Heart right ventricle (tissue), 16 donors: ENCODE results near the gene SEMA5A. TPM values are rescaled to one million over a fixed set of nuclear protein-coding genes. Genes with fewer than 3 reads are reported as not detected.

ENCODE experiments used
- ATAC-seq, 8 donors: fragments of 200-7000 bp; cut with Tn5 transposase; one replicate each; pipeline ENCODE4 v1.9.1; 2020; ENCODE audit warnings: mild to moderate bottlenecking in 8 of 8, moderate library complexity in 8 of 8, moderate number of reproducible peaks in 1 of 8
- DNase-seq, 2 donors: peaks; one replicate each; pipeline ENCODE4 v3.0.0-alpha.2; 2020
- H3K27ac ChIP-seq, 10 donors: fragments of 200-600 bp; sonication (generic) in 2 of 10; one replicate each; pipeline versions ENCODE4 v1.5.0 to v1.8.0; 2020 to 2022; ENCODE audit warnings: mild to moderate bottlenecking in 3 of 10
- H3K27me3 ChIP-seq, 7 donors: fragments of 200-600 bp; one replicate each; pipeline ENCODE4 v1.8.0; 2021 to 2022; ENCODE audit warnings: mild to moderate bottlenecking in 2 of 7
- H3K36me3 ChIP-seq, 9 donors: fragments of 200-600 bp; sonication (generic) in 1 of 9; one replicate each; pipeline versions ENCODE4 v1.5.0 to v1.8.0; 2020 to 2022; ENCODE audit warnings: mild to moderate bottlenecking in 2 of 9
- H3K4me1 ChIP-seq, 9 donors: fragments of 200-600 bp; sonication (generic) in 1 of 9; one replicate each; pipeline versions ENCODE4 v1.5.0 to v1.8.0; 2020 to 2022; ENCODE audit warnings: mild to moderate bottlenecking in 4 of 9
- H3K4me3 ChIP-seq, 10 donors: fragments of 200-600 bp; sonication (generic) in 2 of 10; one replicate each; pipeline versions ENCODE4 v1.5.0 to v1.8.0; 2020 to 2022; ENCODE audit warnings: mild to moderate bottlenecking in 7 of 10, moderate library complexity in 2 of 10
- H3K9me3 ChIP-seq, 11 donors: fragments of 200-600 bp in 10 of 11; sonication (generic) in 2 of 11; one replicate each; pipeline versions ENCODE4 v1.5.0 to v1.8.0; 2013 to 2022; ENCODE audit warnings: mild to moderate bottlenecking in 2 of 11, control low read depth in 1 of 11, moderate library complexity in 1 of 11
- WGBS, 2 donors: extraction: QIAGEN DNeasy Blood & Tissue Kit; methylation state at CpG; one replicate each; pipeline ENCODE4 v1.1.7; 2013; ENCODE audit warnings: inconsistent platforms in 1 of 2; 5-methylcytosine and 5-hydroxymethylcytosine counted together
- intact Hi-C, 10 donors: fragments of 100-400 bp; cut with DNase I; formaldehyde crosslinking; loops; one replicate each; pipeline versions ENCODE4 v1.11.1 to v1.14.2; 2022
- polyA plus RNA-seq, 2 donors: library from polyadenylated mRNA; stranded (reverse); fragments of 200-250 nt; gene quantifications; one replicate each; pipeline ENCODE4 v1.2.3, GENCODE V29; 2013
- total RNA-seq, 10 donors: library from RNA; stranded (reverse); fragmentation: NEBNext Ultra II Directional in 3 of 10; extraction: Animal tissue kit (Norgen Biotek cat#: 25700) in 3 of 10; gene quantifications; one replicate each; pipeline versions ENCODE4 v1.2.1 to v1.2.4, GENCODE V29; 2021 to 2023
- TF ChIP-seq, protein P1 (sequence below), 9 donors: fragments of 200-600 bp; sonication (generic) in 2 of 9; IDR thresholded peaks; one replicate each; pipeline versions ENCODE4 v1.5.0 to v1.8.0; 2021 to 2022; ENCODE audit warnings: antibody characterized with exemption in 9 of 9, mild to moderate bottlenecking in 5 of 9, moderate library complexity in 1 of 9
- donor health status: Arrhythmogenic right ventricular cardiomyopathy.
- donor health status: ischemic (EF 13 %, LVEDD 7.1; RV severe dilation, severe dysfunction).
- donor health status: healthy with polysubstance abuse.
- donor health status: DM: no; HTN: yes; CAD: no.
- donor health status: DM: no; HTN: no; CAD: no.
- donor health status: ischemic (EF 25% LVEDD 6.9; RV normal size, moderate dysfunction).
- donor health status: ischemic (EF 25% LVEDD 5.7; RV mildly dilated, moderate dysfunction).
- donor health status: healthy.
- donor health status: DM: yes; HTN: yes; CAD: no.
- donor health status: Ischemic cardiomyopathy.
- donor health status: ischemic (EF 35%, LVEDD 5.7; RV mildly dilated, moderate dysfunction).
- donor health status: nonischemic (EF 11% LVEDD 7.7; RV severe dilation, severe dysfunction).
- donor health status: DM: yes; HTN: yes; CAD: no.
- donor health status: PGD.
- donor health status: ischemic (EF 29% LVEDD 5.4; RV normal size, mild dysfunction).
- donor health status: nonischemic (EF 23%, LVEDD 6.1; RV moderate dilation, normal function).

Gene SEMA5A
- total and polyA plus RNA-seq, 12 donors = 1.9 to 71.5 (median 48.0) TPM

DNA sequence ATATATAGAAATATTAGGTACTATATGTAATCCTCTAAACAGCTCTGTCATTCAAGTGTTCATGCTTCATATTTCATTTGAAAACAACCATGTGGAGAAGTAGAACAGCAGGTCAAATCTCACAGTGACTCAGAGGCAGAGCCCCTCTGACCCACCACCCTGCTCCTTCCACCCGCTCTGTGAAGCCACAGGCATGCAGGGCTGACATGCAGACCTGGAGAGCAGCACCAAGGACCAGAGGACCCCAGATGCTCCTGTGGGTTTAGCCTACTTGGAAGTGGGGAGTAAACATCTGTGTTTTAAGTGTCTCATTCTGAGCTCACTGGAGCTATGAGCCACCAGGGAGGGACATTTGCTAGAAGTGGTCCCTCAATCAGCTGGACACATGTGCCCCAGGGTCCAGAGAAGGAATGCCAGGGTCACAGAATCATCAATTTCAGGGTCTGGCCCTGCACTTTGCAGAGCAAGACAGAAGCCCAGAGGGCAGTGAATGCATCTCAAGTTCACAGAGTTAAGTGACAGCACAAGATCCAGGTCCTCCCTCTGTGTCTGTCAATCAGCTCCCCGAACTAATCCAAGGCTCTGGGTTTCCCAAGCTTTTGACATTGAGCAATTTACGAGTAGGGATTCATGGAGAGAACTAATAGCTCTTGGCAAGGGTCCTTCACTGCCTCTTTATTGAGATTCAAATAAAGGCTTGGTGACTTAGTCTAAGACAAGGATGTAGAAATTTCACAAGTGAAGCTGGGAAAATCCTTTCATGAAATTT, 441.1 kb downstream of the SEMA5A start:
- Histone ChIP-seq H3K9me3 (no peaks in the 10 kb centered on the region), H3K27me3 (no peaks in the 10 kb centered on the region), H3K27ac (no peak overlapping the region), H3K36me3 (peaks cover 0 to 36% (median 0%) of the 10 kb centered on the region in 9 donors), H3K4me3 (no peak overlapping the region), H3K4me1 (no peaks in the 10 kb centered on the region)
- ATAC-seq (no peak), DNase-seq (no peak)
- WGBS, 2 donors = 70 to 79% methylated on average over 3 of the region's 3 CpGs
- TF ChIP-seq, protein P1, sequence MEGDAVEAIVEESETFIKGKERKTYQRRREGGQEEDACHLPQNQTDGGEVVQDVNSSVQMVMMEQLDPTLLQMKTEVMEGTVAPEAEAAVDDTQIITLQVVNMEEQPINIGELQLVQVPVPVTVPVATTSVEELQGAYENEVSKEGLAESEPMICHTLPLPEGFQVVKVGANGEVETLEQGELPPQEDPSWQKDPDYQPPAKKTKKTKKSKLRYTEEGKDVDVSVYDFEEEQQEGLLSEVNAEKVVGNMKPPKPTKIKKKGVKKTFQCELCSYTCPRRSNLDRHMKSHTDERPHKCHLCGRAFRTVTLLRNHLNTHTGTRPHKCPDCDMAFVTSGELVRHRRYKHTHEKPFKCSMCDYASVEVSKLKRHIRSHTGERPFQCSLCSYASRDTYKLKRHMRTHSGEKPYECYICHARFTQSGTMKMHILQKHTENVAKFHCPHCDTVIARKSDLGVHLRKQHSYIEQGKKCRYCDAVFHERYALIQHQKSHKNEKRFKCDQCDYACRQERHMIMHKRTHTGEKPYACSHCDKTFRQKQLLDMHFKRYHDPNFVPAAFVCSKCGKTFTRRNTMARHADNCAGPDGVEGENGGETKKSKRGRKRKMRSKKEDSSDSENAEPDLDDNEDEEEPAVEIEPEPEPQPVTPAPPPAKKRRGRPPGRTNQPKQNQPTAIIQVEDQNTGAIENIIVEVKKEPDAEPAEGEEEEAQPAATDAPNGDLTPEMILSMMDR (IDR thresholded peaks at IDR 0.05) = no peak
- intact Hi-C loops = no loop called here

- no peaks in the 10 kb centered on the region for H3K9me3 ChIP-seq
- intact Hi-C loops = no loop called here
- no peak overlapping the region for H3K4me3 ChIP-seq
- DNase-seq = no peak
- no peak overlapping the region for H3K27ac ChIP-seq
- TF ChIP-seq, protein P1 (IDR thresholded peaks at IDR 0.05) = no peak
- H3K27me3 ChIP-seq = no peaks in the 10 kb centered on the region
- no peaks in the 10 kb centered on the region for H3K4me1 ChIP-seq
- ATAC-seq = no peak
- WGBS, 2 donors = 74 to 87% methylated on average over 4 of the region's 4 CpGs
- H3K36me3 ChIP-seq = peaks cover 0 to 32% (median 0%) of the 10 kb centered on the region in 9 donors
These were observed 442.6 kb downstream of the SEMA5A start for GRCh38 chr5:9103290-9103689.

GRCh38 chr5:9099689-9100088, 446.2 kb downstream of the SEMA5A start:
- Histone ChIP-seq H3K27ac (no peak overlapping the region), H3K4me1 (no peaks in the 10 kb centered on the region), H3K4me3 (no peak overlapping the region), H3K27me3 (no peaks in the 10 kb centered on the region), H3K36me3 (peaks cover 0 to 3% (median 0%) of the 10 kb centered on the region in 9 donors), H3K9me3 (no peaks in the 10 kb centered on the region)
- WGBS, 2 donors = 61 to 85% methylated on average over 2 of the region's 2 CpGs
- no peak for ATAC-seq
- no peak for DNase-seq
- intact Hi-C loops = no loop called here
- TF ChIP-seq, protein P1 (IDR thresholded peaks at IDR 0.05) = no peak

DNA sequence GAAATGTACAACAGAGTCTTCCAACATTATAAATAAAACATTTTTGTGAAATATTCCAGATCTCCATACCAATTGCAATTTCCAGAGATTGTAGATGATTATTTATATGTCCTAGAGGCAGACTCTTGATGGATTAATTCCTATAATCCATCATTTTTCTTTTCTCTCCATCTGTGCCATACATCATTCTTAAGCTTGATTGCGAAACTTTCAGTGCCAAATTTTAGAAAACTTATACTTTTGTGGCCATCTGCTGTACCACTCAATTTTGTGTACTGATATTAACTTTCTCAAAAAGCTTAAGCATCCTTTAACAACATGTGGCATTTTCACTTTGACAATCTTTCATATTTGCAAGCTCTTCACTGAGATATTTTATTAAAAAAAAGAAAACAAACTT, 446.9 kb downstream of the SEMA5A start:
- H3K9me3 ChIP-seq = no peaks in the 10 kb centered on the region
- WGBS, 2 donors = 84 to 87% methylated on average over 1 of the region's 1 CpG
- no peak overlapping the region for H3K27ac ChIP-seq
- TF ChIP-seq, protein P1 (IDR thresholded peaks at IDR 0.05) = no peak
- peaks cover 0 to 3% (median 0%) of the 10 kb centered on the region in 9 donors for H3K36me3 ChIP-seq
- DNase-seq (no peak), ATAC-seq (no peak)
- intact Hi-C loops = no loop called here
- H3K4me3 ChIP-seq = no peak overlapping the region
- H3K4me1 ChIP-seq = no peaks in the 10 kb centered on the region
- no peaks in the 10 kb centered on the region for H3K27me3 ChIP-seq
